ENCODE results near the gene DDX21.

DDX21 gene

GRCh38 chr10:68988530-68989316 is 32.8 kb downstream of the DDX21 start, which contains the start of gene KIFBP:
TSS of gene KIFBP (plus strand) at chr10:68988803. CDS start at chr10:68988833, 30 bp downstream.
- peak; percentile 95 for DNase-seq

GRCh38 chr10:68989317-68989990 is 33.5 kb downstream of the DDX21 start:
- peak; percentile 6 for DNase-seq

- DNase-seq: no peak
Observed at GRCh38 chr10:68992636-68993440, 36.9 kb downstream of the DDX21 start.

DNA sequence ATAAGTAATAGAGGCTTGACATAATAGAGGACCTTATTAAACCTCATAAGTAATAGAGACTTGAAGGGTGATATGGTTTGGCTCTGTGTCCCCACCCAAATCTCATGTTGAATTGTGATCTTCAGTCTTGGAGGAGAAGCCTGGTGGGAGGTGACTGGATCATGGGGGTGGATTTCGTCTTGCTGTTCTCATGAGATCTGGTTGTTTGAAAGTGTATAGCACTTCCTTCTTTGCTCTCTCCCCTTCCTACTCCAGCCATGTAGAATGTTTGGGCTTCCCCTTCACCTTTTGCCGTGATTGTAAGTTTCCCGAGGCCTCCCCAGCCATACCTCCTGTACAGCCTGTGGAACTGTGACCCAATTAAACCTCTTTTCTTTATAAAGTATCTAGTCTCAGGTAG is 41.2 kb downstream of the DDX21 start:
- peak; percentile 16 for DNase-seq

DNA sequence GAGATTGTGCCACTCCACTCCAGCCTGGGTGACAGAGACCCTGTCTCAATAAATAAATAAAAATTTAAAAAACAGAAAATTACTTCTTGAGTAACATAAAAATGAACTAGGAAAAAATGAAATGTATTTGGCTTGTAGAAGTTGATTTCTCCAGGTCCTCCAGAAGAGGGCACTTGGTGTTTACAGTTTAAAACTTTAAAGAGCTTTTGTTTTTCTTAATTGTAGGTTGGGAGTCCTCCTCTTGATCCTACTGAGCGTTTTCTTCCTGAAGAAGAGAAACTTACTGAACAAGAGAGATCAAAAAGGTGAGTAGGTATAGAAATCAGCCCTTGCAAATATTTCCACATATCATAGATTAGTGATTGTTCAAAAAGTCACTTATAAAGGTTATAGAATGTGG is 48.9 kb downstream of the DDX21 start:
- peak; percentile 76 for DNase-seq

GRCh38 chr10:69005704-69006485 is 49.9 kb downstream of the DDX21 start:
- no peak for DNase-seq

DNA sequence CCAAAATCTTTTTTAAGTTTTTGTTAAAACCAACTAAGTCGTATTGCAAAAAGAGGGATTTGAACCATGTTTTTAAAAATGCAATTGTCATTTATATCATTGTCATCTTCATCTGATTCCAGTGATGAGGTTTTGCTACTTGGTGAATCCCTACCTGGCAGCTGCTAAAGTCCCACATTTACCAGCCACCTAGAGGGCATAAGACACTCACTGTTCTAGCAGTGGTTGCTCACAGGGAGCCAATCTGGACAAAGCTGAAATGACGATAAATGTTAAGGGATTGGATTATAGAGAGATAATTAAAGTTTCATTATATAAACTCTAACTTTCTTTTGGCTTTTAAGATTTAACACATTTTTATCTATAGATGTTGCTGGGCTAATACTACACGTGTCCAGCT is 51.3 kb downstream of the DDX21 start:
- DNase-seq: no peak

DNA sequence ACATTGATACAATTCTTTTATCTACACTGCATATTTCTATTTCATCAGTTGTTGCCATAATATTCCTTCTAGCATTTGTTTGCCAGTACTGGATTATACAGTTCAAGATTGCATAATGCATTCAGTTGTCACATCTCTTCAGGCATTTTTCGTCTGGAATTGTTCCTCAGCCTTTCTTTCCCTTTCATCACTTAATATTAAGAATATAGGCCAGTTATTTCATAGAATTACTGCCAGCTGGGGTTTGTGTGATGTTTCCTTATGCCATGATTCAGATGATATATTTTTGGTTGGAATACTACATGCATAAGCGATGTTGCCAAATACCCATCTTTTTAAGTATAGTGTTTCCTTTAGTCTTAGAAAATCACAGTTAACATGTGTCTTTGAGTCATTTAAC is 53.4 kb downstream of the DDX21 start:
- DNase-seq: no peak

- no peak for DNase-seq
Observed at GRCh38 chr10:69010151-69010640, 54.2 kb downstream of the DDX21 start.

DNA sequence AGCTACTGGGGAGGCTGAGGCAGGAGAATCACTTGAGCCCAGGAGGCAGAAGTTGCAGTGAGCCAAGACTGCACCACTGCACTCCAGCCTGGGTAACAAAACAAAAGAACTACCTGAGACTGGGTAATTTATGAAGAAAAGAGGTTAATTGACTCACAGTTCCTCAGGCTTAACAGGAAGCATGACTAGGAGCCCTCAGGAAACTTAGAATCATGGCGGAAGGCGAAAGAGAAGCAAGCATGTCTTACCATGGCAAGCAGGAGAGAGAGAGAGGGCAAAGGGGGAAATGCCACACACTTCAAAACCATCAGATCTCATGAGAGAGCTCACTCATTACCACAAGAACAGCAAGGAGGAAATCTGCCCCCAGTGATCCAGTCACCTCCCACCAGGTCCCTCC is 56.8 kb downstream of the DDX21 start:
- peak; percentile 19 for DNase-seq

- peak; percentile 15 for DNase-seq
Observed at GRCh38 chr10:69014171-69014570, 58.2 kb downstream of the DDX21 start.

DNA sequence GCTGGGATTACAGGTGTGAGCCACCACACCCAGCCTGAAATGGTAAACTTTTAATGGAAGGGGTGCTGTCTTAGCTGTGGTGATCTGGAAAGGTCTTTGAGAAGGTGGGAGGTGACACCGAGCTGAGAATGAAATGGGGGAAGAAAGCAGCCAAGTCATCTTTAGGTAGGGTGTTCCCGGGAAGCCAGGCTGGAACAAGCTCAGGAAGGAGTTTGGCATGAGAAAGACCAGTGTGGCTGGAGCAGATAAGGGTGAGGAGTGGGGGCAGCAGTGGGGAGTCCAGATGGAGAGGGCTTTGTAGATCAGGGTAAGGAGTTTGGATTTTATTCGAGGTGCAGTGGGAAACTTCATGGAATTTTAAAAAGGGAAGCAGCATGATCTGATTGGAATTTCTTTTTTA is 62.6 kb downstream of the DDX21 start:
- no peak for DNase-seq

GRCh38 chr10:69022611-69023010 is 66.6 kb downstream of the DDX21 start:
- DNase-seq: no peak

- no peak for DNase-seq
Observed at GRCh38 chr10:69025370-69025896, 69.5 kb downstream of the DDX21 start.

DNA sequence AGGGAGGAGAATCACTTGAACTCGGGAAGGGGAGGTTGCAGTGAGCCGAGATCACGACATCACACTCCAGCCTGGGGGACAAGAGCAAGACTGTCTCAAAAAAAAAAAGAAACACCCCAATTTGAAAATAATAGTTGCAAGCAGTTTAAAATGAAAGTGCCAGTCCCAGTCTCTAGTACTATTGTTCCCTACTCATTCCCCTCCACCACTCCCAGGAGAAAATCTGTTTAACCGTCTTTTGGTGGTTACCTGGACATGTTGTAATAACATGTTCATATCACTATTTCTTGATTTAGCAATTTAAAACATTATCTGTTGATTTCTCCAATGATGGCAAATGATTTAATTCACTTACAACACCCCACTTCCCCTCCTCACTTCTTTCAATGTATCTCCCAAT is 77.3 kb downstream of the DDX21 start:
- DNase-seq: no peak

Data from suppressor macrophage treated with lipopolysaccharide for 4 hours (primary cell).